HG02588 (cell line): ENCODE data around the gene FHL2.
"Not testable (repeated sequence)": the region's sequence is repeated elsewhere in the genome, so short reads cannot be mapped to it uniquely, and the experiment has no call there.

Source experiments
- ATAC-seq: cut with Tn5 transposase; IDR thresholded peaks from one replicate; pipeline ENCODE4 v1.9.1; 2021; ENCODE audit warnings: mild to moderate bottlenecking, moderate library complexity; ENCODE audit not compliant: unreplicated experiment

The FHL2 gene

DNA sequence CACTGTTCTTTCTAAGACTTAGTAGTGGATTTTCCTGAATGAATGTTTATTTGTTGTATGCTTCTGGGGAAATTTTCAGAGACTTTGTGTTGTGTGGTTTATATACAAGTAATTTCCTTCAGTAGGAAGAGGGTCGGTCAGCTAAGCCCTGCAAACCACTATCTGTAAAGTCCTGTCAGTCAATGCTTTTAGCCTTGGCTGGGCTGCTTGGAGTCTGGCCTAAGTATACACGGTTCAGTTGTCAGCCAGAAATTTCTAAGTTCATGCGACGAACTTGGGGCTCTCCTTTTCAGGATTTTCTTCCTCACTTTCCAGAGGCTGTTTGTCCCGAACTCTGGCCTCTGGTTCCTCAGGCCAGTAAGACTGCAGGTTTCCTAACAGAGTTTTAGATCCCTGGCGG, 40.3 kb downstream of the FHL2 start:
- ATAC-seq = no peak

DNA sequence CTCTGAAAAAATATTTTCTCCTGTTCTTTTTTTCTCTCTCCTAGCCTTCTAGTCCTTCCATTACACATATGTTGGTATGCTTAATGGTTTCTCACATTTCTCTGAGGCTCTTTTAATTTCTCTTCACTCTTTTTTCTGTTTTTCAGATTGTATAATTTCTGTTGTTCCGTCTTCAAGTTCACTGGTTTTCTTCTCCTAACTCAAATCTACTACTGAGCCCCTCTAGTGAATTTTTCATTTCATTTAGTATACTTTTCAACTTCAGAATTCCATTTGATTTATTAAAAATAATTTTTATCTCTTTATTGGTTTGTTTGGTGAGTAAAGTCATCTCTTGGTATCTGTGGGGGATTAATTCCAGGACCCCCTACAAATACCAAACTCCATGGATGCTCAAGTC, 41.7 kb downstream of the FHL2 start:
- ATAC-seq = no peak

DNA sequence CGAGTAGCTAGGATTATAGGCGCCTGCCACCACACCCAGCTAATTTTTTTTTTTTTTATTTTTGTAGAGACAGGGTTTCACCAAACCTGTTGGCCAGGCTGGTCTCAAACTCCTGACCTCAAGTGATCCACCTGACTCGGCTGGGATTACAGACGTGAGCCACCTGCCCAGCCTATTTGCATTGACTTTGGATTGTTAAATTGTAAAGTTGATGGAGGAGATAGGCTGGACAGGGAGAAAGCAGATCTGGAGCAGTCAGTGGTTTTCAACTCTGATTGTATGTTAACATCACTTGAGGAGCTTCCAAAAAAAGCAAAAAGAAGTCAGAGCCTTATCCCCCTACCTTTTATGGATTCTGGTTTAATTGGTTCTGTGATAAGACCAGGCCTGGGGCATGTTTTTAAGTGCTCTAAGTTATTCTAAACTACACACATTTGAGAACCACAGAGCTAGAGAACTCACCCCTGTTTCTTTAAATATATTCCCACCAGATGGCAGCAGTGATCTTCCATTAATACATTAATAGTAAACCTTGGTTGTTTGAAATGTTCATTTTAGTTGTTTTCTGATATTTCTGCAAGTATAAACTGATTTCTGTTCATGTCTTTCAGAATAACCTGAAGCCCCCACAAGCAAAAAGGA, 54.0 kb downstream of the FHL2 start:
- ATAC-seq = no peak

DNA sequence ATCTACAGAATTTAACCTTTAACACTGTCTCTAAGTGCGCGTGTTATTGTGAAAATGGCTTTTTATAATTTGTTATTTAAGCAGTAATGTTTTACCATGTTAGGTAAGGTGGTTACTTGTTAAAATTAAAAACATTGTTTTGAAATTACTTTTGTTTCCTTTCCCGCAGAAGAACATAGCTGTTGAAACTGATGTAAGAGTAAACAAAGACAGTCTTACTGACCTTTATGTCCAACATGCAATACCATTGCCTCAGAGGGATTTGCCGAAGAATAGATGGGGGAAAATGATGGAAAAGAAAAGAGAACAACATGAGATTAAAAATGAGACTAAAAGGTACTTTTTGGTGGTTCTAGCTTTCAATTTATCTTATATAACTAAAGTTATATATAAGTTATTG, 59.4 kb downstream of the FHL2 start:
- ATAC-seq = no peak

DNA sequence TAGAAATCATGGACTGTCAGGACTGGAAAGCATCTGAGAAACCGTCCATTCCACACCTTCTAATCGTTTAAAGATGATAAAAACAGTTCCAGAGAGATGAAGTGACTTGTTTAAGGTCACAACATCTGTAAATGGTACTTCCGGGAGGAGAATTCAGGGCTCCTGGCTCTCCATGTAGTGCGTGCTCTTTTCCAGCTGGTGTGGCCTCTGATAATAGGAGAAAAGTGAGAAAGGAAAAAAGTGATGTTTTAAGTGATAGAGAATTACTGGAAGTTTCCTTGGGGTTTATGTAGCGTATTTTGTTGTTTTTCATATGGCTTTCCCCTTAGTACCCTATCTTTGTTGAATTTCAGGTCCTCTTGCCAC, 60.8 kb downstream of the FHL2 start:
- ATAC-seq = no peak

DNA sequence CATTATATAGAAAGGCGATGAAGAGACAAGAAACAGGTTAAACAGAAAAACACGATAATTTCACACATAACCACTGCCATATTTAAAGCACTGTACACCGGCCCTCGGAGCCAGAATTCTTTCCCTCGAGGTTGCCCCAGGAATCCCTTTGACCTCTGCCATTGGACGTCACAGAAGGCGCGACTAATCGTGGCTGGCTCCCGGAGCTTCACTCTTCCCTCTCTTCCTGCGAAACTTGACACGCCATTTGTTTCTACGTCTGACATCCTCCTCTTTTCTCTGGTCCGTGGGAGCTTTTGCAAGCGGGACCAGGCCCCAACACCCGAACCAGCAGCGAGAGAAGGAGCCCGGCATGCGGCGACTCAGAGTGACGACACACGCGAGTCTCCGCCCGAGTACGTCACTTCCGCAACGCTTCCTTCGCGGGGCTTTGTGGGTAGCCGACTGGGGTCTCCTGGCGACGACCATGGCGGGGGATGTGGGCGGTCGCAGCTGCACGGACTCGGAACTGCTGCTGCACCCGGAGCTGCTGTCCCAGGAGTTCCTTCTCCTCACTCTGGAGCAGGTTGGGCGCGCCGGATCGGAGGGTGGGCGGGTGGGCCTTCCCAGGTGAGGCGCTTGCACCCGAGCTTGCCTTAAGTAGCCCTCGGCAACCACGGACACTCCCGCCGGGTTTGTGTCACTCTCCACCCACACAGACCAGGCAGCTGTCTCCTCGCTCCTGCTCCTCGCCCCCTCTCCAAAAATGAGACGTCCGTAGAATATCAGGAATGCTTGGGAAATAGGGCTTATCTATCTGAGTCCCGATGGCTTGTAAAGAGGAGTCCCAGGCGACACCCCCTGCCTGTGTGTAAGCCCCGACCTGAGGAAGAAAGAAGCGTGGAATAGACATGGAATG, 61.5 kb downstream of the FHL2 start, which contains the start of gene C2orf49:
Gene C2orf49, plus strand, starts transcription at position 419 of the 898 bp plus-strand sequence. Its CDS starts 48 bp downstream, at position 467.
- peak; percentile 95 for ATAC-seq

DNA sequence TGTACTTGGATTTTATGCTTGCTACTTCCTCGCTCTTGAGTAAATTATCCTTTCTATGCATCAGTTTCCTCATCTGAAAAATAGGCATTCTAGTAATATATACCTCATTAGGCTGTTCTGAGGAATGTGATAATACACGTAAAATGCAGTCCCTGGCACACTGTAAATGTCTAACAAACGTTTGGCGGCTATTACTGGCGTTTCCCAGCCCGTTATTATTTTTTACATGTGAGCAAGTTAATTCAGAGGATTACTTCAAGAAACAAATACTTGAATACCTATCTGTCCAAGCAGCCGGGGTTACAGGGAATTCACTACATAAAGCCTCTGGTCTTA, 62.1 kb downstream of the FHL2 start:
- ATAC-seq = no peak

DNA sequence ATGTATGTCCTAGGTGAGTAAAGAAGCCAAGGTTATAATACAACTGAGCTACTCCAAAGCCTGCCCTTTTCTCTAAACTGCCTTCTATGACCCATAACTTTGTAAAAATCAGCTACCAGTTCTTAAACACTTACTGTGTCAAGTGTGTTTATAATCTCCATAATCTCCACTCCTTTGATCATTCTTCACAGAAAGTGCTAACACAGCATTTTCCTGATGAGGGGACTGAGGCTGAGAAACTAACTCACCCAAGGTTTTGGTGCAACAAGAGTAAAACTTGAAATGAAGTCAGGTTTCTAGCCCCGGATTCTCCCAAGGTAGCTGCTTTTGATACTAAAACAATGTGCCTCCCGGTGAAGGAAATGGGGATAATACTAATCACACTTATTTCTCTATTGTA, 63.4 kb downstream of the FHL2 start:
- no peak for ATAC-seq

DNA sequence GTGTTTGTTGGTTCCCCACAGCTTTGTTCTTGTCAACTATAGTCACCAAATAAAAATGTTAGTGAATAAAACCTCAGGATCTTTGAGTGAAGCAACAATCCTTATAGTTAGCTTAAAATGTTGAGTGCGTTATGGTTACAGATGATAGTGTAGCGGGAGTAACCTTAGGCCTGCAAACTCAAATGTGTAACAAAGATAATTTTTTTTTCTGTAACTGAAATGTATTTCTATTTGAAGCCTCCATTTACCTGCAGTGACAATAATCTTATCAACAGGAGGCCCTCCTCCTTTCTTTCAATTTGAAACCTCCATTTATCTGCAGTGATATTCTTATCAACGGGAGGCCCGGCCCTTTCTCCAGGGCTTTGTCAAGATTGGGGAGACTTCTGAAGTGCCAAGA, 64.6 kb downstream of the FHL2 start:
- no peak for ATAC-seq

DNA sequence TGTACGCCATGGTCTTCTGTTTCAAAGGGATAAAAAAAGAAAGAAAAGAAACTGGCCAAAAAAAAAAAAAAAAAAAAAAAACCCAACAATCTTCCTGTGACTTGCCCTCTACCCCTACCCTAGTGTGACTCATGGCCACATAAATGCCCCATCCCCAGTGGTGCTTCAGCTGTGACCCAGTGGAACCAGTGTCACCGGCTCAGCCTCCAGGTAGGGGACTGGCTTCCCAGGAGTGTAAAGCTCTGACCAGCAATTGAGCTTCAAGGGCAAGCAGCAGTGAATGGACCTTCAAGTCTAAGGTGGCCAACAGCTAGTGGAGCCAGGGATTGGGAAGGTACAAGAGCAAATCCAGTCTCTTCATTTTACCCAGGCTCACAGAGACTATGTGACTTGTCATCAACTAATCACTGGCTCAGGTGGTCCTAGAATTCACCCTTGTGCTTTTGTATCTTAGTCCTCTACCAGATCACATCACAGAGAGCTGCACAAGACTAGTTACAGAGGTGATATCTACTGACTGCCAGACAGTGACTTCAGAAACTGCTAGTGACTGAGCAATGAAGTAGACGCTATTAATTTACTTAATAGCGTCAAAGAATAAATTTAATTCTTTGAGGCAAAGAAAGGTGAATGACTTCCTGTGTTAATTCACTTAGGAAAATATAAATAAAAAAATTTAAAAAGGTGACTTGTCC, 68.0 kb downstream of the FHL2 start:
- no peak for ATAC-seq

DNA sequence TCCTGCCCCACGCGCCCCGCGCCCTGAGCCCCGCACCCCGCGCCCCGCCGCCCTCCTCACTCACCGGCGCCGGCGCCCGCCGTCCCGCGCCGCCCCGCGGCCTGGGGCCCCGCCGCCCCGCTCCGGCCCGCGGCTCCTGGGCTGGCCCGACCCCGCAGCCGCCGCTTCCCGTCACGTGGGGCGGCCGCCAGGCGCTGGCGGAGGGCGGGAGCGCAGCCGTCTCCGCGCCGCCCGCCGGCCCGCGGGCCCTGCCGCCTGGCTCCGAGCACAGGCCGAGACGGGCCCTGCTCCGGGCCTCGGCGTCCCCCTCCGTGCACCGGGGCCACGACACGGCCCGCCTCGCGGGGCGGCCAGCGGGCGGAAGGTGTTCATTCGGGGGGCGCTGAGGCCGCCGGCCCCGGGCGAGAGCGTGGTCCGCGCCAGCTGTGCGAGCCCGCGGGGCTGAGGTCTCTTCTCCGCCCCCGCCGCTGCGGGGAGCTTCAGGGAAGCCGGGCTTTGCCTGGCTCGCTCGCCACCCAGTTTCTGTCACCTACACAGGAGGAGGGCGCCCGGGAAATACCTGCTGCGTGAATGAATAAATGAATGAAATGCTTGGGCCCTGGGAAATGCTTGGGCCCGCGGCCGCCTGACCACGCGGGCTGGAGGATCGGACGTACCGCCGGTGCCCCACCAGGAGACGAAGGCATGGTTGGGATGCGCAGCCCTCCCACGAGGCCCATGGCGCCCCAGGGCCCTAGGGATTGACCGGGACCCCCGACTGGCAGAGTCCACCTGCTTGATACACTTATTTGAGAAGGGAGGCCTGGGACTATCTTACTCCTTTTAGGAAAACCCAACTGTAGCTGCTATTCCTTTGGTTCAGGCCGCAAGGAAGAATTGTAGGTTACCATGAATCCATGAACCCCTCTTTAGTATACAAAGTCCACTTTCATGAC, 69.0 kb downstream of the FHL2 start, which contains the start of gene TGFBRAP1:
Gene TGFBRAP1, minus strand, starts transcription at position 175 of the 935 bp plus-strand sequence. CDS start 21,434 bp downstream, outside the sequence.
- ATAC-seq = peak; percentile 84

DNA sequence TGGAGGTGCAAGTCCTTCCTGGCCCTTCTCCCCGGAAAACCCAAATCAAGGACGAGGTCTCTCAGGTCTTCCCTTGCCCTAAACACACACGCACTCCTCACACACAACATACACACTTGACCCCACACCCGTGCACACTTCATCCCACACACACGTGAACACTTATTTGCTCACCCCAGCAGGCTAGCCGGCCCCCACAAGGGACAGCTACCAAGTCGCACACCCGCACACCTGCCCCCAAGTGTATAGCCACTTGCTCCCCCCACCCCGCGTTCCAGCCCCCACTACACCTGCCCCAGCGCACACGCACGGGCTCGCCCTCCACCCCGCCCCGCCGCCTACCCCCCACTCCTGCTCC, 69.7 kb downstream of the FHL2 start:
- ATAC-seq = peak; percentile 8

DNA sequence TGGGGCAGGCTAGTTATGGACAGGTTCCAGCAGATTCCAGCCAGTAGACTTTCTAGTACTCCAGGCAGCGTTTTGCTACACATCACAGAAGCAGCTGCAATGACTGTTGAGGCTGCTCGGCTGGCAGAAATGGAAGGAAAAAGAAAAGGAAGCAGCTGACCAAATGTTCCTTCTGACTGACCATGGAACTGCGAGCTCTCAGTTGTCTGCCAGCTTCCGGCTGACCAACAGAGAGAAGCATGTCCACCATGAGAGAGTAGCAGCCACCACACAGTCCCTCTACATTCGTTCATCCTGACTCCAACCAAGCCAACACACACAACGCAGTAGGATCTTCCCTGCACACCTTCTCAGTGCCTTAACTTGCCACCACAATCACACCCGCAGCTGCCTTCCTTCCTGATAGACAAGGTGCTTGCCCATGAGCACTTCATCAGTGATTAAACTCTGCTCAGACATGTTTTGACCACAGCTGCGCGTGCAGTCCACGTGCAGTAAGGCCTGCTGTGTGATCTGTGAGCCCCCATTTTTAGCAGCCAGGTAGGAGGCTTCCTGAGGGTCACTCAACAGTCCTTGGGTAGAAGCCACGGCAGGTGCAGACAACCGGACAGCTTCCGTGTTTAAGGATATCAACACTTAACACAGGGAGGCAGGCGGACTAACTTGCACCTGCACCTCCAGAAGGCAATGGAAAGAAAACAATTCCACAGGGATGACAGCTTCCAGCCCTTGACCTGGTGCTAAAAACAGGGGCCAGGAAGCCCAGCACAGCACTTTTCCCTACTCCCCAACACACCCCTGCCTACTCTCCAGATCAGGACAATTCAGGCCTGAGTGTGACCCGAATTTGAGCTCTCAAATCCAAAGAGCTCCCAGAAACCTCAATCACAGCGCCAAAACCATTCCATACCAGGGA, 70.3 kb downstream of the FHL2 start:
- no peak for ATAC-seq

DNA sequence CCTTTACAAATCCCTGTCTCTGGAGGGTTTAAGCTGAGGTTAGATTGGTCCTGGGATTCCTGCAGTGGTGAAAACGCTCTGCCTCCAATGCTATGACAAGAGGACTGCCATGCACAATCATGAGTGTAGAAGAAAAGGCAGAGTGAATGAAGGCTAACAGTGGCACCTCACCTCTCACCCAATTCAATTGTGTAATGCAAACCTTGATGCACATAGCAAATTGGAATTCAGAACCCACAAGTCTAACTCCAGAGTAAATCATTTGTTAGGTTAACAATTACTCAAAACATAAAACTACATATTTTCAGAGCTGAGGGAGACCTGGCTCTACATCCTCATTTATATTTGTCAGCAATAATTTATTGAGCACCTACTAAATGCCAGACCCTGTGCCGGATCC, 71.2 kb downstream of the FHL2 start:
- no peak for ATAC-seq

DNA sequence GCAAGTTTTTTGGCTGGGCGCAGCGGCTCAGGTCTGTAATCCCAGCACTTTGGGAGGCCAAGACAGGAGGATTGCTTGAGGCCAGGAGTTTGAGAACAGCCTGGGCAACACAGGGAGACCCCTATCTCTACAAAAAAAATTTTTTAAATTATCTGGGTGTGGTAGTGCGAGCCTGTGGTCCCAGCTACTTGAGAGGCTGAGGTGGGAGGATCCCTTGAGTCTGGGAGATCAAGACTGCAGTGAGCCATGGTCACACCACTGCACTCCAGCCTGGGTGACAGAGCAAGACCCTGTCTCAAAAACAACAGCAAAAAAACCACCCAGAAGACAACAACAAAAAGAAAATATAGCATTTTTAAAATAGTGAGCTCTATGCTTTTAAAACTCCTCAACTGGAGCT, 71.6 kb downstream of the FHL2 start:
- ATAC-seq = not testable (repeated sequence)

DNA sequence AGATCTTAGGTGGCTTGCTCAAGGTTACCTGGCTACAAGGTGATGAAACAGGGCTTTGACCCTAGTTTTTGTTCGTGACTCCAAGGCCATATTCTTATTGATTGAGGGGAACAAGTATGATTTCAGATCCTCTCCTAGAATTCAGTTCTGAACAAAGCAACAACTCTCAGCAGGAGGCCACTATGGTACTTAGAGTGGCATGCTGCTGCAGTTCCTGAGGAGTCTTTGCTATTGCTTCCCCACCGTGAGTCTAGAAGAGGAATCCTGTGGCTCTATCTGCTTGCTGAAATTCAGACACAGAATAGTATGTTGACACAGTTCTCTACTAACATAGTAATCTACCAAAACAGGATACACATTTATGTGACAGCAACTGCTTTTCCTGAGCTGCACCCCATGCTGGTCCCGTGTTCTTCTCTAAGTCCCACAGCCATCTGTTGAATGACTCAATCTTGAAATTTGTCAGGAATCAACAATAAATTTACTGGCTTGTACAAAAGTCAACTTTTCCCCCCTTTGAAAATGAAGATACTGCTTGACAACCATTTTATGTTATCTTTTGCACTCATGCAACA, 73.4 kb downstream of the FHL2 start:
- no peak for ATAC-seq

DNA sequence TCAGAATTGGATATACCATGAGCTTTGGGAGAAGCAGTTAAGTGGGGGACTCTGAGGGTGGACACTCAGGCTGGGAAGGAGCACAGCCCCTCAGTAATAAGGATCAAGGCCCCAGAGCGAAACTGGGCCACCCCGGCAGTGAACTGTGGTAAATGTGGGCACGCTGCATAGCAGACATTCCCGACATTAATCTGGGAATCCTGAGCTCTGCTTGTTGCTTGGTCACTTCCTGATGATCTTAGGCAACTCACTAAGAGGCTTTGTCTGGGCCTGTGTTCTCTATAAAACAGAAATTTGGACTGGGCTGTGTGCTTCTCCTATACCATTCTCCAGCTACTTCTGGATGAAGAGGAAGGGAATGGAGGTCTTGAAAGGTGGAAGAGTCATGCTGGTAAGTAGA, 74.1 kb downstream of the FHL2 start:
- no peak for ATAC-seq

DNA sequence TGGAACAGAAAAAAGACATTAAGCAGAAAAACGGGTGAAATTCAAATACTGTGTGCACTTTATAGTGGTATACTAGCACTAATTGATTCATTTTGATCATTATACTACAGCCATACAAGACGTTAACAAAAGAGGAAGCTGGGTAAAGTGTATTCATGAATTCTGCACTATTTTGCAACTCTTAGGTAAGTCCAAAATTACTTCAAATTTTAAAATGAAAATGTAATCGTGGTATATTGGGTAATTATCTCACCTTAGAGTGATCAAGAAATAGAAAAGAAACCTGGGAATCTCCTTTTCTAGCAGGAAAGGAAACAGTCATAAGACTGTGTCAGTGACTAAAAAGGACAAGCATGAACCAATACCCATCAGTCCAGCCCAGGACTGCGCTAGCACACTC, 74.8 kb downstream of the FHL2 start:
- ATAC-seq = no peak

DNA sequence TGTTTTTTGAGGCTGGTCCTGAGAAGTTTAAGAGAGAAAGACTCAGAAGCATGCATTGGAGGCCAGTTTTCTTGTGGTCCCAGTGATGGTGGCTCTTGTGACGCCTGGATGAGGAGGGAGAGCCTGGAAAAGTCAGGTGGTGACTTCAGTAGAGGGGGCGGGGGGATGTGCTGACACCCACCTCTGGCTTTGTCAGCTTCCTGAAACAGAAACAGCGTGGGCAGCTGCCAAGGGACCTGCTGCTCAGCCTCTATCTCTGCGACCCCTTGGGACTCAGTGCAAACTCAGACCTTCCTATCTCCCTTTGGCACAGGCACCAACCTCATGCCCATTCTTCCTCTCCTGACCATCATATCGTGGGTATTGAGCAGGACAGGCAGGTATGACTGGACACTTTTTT, 75.7 kb downstream of the FHL2 start:
- ATAC-seq = no peak
